Muscle of leg (tissue), 11 donors: ENCODE results near the gene SRC. TPM values are rescaled to one million over a fixed set of nuclear protein-coding genes. Genes with fewer than 3 reads are reported as not detected.

ENCODE experiments used
- DNase-seq: peaks from one replicate; pipeline ENCODE4 v3.0.0; 2013
- H3K27ac ChIP-seq: one replicate; pipeline ENCODE4 v1.5.1; 2013; ENCODE audit warnings: mild to moderate bottlenecking, low read length, control low read depth
- H3K27me3 ChIP-seq: one replicate; pipeline ENCODE4 v1.6.1; 2013; ENCODE audit warnings: low read length; ENCODE audit not compliant: control insufficient read depth, insufficient read depth
- H3K36me3 ChIP-seq: one replicate; pipeline ENCODE4 v1.6.1; 2013; ENCODE audit warnings: low read length; ENCODE audit not compliant: control insufficient read depth, insufficient read depth
- H3K4me1 ChIP-seq: one replicate; pipeline ENCODE4 v1.6.1; 2013; ENCODE audit warnings: low read length; ENCODE audit not compliant: control insufficient read depth, insufficient read depth
- H3K4me3 ChIP-seq: one replicate; pipeline ENCODE4 v1.5.1; 2013; ENCODE audit warnings: low read length, control low read depth
- H3K9me3 ChIP-seq: replicated peaks from 2 replicates; pipeline ENCODE4 v1.6.1; 2013; ENCODE audit warnings: low read depth, low read length; ENCODE audit not compliant: control insufficient read depth
- WGBS: methylation state at CpG from one replicate; pipeline ENCODE4 v1.1.5; 2013; ENCODE audit warnings: missing lambda C conversion rate; ENCODE audit not compliant: insufficient coverage; 5-methylcytosine and 5-hydroxymethylcytosine counted together
- polyA plus RNA-seq, 8 donors: library from polyadenylated mRNA; unstranded; fragments of 120-200 nt; gene quantifications; one replicate each; pipeline versions ENCODE4 v1.2.1 to v1.2.3, GENCODE V29; 2013; ENCODE audit warnings: inconsistent platforms in 1 of 8, low replicate concordance in 1 of 8; ENCODE audit not compliant: insufficient read length in 8 of 8, insufficient read depth in 1 of 8
- total RNA-seq: library from RNA; stranded (reverse); fragments of 120-200 nt; gene quantifications from one replicate; pipeline ENCODE4 v1.2.4, GENCODE V29; 2013

SRC gene
- total and polyA plus RNA-seq, 9 donors, result 8.6 to 25.4 (median 16.6) TPM

- 65% methylated on average over 6 of the region's 7 CpGs for WGBS
- no peak overlapping the region for H3K4me3 ChIP-seq
- H3K36me3 ChIP-seq, result no peaks in the 10 kb centered on the region
Observed at GRCh38 chr20:37430778-37431460, 85.0 kb downstream of the SRC start.

GRCh38 chr20:37431786-37432185 lies 85.8 kb downstream of the SRC start:
- Histone ChIP-seq H3K27me3 (peaks cover 12% of the 10 kb centered on the region), H3K9me3 (no peaks in the 10 kb centered on the region), H3K27ac (no peak overlapping the region), H3K4me3 (no peak overlapping the region), H3K4me1 (no peaks in the 10 kb centered on the region), H3K36me3 (no peaks in the 10 kb centered on the region)
- 84% methylated on average over 12 of the region's 12 CpGs for WGBS
- no peak for DNase-seq

More at GRCh38 chr20:37430778-37431460, 85.0 kb downstream of the SRC start:
- Histone ChIP-seq H3K27ac (no peak overlapping the region), H3K4me1 (peaks cover under 1% of the 10 kb centered on the region), H3K9me3 (no peaks in the 10 kb centered on the region), H3K27me3 (peaks cover 14% of the 10 kb centered on the region)
- no peak for DNase-seq

GRCh38 chr20:37432606-37433005 lies 86.7 kb downstream of the SRC start:
- H3K9me3 ChIP-seq, result no peaks in the 10 kb centered on the region
- no peaks in the 10 kb centered on the region for H3K36me3 ChIP-seq
- DNase-seq, result no peak
- H3K4me3 ChIP-seq, result no peak overlapping the region
- peaks cover 2% of the 10 kb centered on the region for H3K4me1 ChIP-seq
- WGBS, result 78% methylated on average over 1 of the region's 1 CpG
- no peak overlapping the region for H3K27ac ChIP-seq
- peaks cover 12% of the 10 kb centered on the region for H3K27me3 ChIP-seq

- Histone ChIP-seq H3K4me1 (peaks cover 3% of the 10 kb centered on the region), H3K36me3 (no peaks in the 10 kb centered on the region), H3K4me3 (no peak overlapping the region), H3K27me3 (peaks cover 12% of the 10 kb centered on the region), H3K9me3 (no peaks in the 10 kb centered on the region), H3K27ac (no peak overlapping the region)
- DNase-seq, result no peak
- 47% methylated on average over 4 of the region's 4 CpGs for WGBS
Observed at GRCh38 chr20:37435607-37436006, 89.7 kb downstream of the SRC start.

- Histone ChIP-seq H3K27ac (no peak overlapping the region), H3K4me3 (no peak overlapping the region), H3K9me3 (no peaks in the 10 kb centered on the region), H3K4me1 (peaks cover 3% of the 10 kb centered on the region), H3K36me3 (no peaks in the 10 kb centered on the region), H3K27me3 (peaks cover 9% of the 10 kb centered on the region)
- no peak for DNase-seq
- WGBS, result 72% methylated on average over 5 of the region's 9 CpGs
Observed at GRCh38 chr20:37436527-37437186, 90.7 kb downstream of the SRC start.

- H3K4me1 ChIP-seq, result peaks cover 3% of the 10 kb centered on the region
- peaks cover 7% of the 10 kb centered on the region for H3K27me3 ChIP-seq
- no peaks in the 10 kb centered on the region for H3K36me3 ChIP-seq
- H3K9me3 ChIP-seq, result no peaks in the 10 kb centered on the region
- 78% methylated on average over 5 of the region's 8 CpGs for WGBS
- H3K27ac ChIP-seq, result no peak overlapping the region
- DNase-seq, result no peak
- H3K4me3 ChIP-seq, result no peak overlapping the region
Observed at GRCh38 chr20:37437676-37438075, 91.7 kb downstream of the SRC start.

- Histone ChIP-seq H3K36me3 (no peaks in the 10 kb centered on the region), H3K27me3 (peaks cover 2% of the 10 kb centered on the region), H3K27ac (no peak overlapping the region), H3K9me3 (no peaks in the 10 kb centered on the region), H3K4me1 (peaks cover 3% of the 10 kb centered on the region), H3K4me3 (no peak overlapping the region)
- no peak for DNase-seq
- 77% methylated on average over 13 of the region's 25 CpGs for WGBS
Observed at GRCh38 chr20:37438464-37439222, 92.7 kb downstream of the SRC start.

- no peak for DNase-seq
- Histone ChIP-seq H3K9me3 (no peaks in the 10 kb centered on the region), H3K4me1 (peaks cover 3% of the 10 kb centered on the region), H3K27ac (no peak overlapping the region), H3K4me3 (no peak overlapping the region), H3K27me3 (peaks cover 2% of the 10 kb centered on the region), H3K36me3 (no peaks in the 10 kb centered on the region)
- 52% methylated on average over 19 of the region's 23 CpGs for WGBS
Observed at GRCh38 chr20:37439223-37439933, 93.4 kb downstream of the SRC start.

GRCh38 chr20:37441023-37441422 lies 95.1 kb downstream of the SRC start:
- Histone ChIP-seq H3K4me1 (peaks cover 3% of the 10 kb centered on the region), H3K36me3 (no peaks in the 10 kb centered on the region), H3K27ac (no peak overlapping the region), H3K4me3 (no peak overlapping the region), H3K27me3 (no peaks in the 10 kb centered on the region), H3K9me3 (no peaks in the 10 kb centered on the region)
- DNase-seq, result no peak
- WGBS, result no CpG with 5 or more reads among the region's 4 CpGs

- WGBS, result 78% methylated on average over 1 of the region's 1 CpG
- Histone ChIP-seq H3K9me3 (no peaks in the 10 kb centered on the region), H3K27me3 (no peaks in the 10 kb centered on the region), H3K4me1 (peaks cover 2% of the 10 kb centered on the region), H3K27ac (no peak overlapping the region), H3K4me3 (no peak overlapping the region), H3K36me3 (no peaks in the 10 kb centered on the region)
- no peak for DNase-seq
Observed at GRCh38 chr20:37442547-37442946, 96.6 kb downstream of the SRC start.
